Stimulated activated CD4-positive, alpha-beta T cell treated with anti-CD3 and anti-CD28 coated beads, Interleukin-1b, Interleukin-23, amount 100 ng/mL, for 1 hour (primary cell): ENCODE measurements around the gene GMPPA.

Experiments
- DNase-seq, 2 donors: peaks; one replicate each; pipeline ENCODE4 v3.0.0-alpha.2; 2020; ENCODE audit warnings: low read depth in 2 of 2

The GMPPA gene

DNA sequence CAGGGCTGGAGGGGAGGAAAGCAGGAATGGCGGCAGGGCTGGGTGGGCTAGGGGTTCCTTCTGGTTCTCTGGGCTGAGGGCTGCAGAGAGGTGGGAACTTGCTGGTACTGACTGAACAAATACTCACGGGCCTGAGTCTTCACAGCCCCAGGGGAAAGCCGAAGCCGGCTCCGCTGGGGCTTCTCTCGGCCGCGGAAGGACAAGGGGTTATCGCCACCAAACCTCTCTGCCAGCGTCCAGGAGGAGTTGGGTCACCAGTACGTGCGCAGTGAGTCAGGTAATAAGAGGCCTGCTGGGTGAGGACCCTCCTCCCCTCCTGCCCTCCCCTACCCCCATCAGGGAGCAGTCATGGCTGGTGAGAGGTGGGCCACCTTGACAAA is 13.5 kb upstream of the GMPPA start:
- DNase-seq = no peak

DNA sequence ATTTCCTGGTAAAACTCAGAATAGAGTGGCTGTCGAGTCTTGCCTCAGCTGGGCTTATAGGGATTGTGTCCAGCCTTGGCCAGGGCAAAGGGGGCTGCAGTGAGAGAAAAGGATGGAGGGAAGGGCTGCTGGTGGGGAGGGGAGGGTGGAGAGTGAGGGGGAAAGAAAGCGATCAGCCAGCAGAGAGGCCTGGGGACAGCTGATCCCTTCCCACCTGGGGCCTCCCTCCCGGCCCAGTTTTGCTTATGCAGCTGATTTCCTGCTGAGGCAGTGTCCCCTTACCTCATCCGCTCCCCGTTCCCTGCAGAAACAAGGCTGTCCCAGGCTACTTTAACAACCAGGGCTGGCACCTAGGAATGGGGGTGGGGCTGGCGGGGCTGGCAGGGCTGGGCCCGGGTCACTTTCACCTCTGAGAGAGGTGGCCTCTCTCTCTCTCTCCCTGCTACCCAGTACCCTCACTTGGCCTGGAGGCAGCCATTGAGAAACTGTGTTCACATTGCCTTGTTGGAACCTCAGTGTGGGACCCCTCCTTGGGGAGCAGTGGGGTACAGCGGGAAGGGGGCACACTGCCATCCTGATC is 12.2 kb upstream of the GMPPA start:
- no peak for DNase-seq

DNA sequence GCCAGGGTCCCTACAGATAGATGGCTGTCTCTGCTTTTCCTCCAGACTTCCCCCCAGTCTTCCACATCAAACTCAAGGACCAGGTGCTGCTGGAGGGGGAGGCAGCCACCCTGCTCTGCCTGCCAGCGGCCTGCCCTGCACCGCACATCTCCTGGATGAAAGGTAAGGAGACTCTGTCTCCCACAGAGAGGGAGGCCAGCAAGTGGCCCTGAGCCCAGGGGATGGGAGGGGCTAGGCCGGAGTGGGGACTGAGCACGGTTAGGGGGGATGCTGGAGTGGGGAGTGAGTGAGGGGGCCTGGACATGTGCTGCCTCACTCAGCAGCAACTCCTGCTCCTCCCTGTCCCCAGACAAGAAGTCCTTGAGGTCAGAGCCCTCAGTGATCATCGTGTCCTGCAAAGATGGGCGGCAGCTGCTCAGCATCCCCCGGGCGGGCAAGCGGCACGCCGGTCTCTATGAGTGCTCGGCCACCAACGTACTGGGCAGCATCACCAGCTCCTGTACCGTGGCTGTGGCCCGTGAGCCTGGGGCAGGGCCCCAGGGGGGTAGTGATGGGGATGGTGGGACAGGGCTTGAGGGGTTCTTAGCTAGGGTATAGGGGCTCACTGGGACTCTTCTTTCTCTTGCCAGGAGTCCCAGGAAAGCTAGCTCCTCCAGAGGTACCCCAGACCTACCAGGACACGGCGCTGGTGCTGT is 10.4 kb upstream of the GMPPA start:
- DNase-seq = no peak

DNA sequence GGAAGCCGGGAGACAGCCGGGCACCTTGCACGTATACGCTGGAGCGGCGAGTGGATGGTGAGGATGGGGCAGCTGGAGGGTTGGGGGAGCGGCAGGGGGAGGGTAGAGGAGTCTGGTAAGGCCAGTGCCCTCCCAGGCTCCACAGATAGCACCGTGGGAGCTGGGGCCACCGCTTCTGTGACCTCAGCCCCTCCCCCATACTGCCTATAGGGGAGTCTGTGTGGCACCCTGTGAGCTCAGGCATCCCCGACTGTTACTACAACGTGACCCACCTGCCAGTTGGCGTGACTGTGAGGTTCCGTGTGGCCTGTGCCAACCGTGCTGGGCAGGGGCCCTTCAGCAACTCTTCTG is 9.9 kb upstream of the GMPPA start:
- no peak for DNase-seq

DNA sequence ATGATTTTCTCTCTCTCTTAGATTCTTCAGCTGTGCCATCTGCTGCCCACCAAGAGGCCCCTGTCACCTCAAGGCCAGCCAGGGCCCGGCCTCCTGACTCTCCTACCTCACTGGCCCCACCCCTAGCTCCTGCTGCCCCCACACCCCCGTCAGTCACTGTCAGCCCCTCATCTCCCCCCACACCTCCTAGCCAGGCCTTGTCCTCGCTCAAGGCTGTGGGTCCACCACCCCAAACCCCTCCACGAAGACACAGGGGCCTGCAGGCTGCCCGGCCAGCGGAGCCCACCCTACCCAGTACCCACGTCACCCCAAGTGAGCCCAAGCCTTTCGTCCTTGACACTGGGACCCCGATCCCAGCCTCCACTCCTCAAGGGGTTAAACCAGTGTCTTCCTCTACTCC is 9.4 kb upstream of the GMPPA start:
- no peak for DNase-seq

DNA sequence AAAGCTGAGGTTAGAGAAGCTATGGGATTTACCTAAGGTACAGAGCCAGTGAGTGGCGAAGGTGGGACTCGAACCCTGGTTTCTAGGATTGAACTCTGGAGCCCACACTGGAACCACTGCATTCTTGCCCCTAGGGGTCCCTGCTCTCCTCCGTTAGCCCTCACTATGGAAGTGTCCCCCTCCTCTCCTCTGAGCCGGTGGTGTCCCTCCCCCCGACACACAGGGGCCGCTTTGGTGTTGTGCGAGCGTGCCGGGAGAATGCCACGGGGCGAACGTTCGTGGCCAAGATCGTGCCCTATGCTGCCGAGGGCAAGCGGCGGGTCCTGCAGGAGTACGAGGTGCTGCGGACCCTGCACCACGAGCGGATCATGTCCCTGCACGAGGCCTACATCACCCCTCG is 8.5 kb upstream of the GMPPA start:
- no peak for DNase-seq

DNA sequence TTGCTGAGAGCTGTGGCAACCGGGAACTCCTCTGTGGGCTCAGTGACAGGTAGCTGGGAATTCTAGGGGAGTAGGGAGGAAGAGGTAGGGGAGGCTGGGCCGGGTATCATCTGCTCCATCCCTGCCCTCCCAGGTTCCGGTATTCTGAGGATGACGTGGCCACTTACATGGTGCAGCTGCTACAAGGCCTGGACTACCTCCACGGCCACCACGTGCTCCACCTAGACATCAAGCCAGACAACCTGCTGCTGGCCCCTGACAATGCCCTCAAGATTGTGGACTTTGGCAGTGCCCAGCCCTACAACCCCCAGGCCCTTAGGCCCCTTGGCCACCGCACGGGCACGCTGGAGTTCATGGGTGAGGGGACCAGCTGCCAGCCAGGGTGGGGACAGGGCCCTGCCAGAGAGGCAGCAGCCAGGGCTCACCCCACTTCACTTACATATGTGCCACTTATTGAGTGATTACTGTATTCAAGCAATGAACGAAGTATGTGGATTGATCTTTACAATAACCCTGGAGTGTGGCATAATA is 8.0 kb upstream of the GMPPA start:
- no peak for DNase-seq

DNA sequence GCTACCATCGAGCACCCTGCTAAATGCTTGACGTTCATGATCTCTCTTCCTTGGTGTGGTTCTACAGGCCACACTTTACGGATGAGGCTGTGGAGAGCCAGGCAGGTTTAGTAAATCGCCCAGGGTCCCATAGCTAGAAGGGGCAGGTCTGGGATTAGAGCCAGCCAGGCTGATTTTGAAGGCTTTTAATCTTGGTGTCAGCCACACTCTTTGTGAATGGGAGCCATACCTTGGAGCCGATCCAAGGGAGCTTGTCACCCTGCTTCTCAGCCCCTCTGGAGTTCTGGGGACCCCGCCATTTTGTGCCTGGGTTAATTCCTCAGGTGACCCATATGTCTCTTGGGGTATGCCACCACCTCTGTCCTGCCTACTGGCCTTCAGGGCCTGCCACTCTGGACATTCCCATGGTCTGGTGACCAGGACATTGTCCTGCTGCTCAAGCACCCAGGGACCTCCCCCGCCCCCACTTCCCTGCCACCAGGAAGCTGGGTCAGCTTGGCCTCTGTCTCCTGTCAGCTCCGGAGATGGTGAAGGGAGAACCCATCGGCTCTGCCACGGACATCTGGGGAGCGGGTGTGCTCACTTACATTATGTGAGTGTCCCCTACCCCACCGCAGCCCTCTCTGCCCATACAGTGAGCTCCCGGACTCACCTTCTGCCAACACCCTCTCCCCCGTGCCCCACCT is 7.3 kb upstream of the GMPPA start:
- no peak for DNase-seq

DNA sequence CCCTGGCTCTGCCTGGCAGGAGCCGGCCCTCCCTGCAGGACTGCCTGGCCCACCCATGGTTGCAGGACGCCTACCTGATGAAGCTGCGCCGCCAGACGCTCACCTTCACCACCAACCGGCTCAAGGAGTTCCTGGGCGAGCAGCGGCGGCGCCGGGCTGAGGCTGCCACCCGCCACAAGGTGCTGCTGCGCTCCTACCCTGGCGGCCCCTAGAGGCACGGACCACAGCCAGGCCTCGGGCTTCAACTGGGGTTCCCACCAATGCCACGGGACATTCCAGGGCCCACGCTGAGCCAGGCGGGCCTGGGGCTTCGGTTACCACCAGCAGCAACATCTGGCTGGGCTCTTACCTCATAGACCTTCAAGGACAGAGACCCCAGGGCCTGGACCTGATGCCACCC is 6.1 kb upstream of the GMPPA start:
- DNase-seq = no peak

DNA sequence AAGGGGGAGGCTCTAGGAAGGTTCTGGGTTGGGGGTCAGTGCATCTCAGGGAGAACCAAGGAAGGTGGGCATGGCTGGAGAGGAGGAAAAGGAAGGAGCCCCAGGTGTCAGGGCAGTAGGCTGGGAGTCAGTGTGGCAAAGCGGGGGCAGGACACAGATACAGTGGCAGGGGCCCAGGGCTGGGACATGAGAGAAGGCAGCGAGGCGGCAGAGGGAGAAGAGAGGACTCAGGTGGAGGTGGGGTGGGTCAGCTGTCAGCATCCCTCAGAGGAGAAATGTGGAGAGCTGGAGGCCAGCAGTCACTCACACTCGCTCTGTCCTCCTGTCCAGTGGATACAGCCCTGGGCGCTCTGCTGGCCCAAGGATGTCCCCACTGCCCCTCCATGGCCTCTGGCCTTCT is 5.6 kb upstream of the GMPPA start:
- DNase-seq = no peak

DNA sequence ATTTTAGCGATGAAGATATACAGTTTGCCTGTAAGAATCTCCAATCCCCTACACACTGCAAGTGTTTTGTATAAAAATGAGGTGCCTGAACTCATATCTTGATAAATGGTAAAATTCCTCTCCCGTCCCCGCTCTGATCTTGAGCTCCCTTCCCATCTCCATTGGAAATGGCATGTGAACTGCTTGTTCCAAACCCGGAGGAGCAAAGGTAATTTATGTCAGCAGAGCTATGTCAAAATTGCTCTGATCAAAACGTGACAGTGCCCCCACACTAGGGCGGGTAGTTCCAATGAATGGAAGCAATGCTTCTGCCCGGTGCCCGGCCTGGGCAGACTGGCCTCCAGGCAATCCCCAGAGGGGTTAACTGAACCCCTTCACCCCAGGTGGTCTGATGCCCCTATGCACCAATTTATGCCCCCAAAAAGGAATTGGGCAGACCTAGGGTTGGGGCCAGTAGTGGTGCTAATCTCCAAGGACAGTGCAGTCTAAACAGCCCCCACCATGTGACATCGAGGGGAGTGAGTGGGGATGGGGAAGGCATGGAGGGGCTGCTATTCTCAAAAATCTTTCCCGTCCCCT is 3.6 kb upstream of the GMPPA start:
- no peak for DNase-seq

DNA sequence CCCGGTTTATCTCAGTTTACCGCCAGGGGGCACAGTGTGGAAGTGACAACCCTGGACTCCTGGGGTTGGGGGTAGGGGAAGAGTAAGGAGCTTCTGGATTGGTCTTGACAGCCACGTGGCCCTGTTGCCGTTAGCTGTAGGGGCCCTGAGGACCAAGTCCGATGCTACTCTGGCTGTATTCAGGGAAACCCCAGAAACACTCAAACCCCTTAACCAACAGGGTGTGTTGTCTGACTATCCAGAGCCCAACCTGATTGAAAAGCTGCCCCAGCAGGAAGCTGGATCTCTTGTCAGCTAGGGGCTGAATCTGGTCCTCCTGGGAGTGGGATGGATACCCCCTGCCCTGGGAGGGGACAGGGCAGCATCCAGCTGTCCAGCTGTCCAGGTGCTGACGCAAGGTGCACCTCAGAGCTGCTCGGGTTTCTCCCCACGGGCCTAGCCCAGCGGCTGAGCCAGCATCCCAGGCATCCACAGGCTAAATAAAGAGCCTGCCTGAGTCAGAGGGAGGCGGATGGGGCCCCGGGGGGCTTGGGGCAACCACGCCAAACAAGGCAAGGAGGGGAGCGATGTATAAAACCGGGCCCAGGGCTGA is 3.1 kb upstream of the GMPPA start:
- DNase-seq = peak in 1 of 2 donors; percentile 25

DNA sequence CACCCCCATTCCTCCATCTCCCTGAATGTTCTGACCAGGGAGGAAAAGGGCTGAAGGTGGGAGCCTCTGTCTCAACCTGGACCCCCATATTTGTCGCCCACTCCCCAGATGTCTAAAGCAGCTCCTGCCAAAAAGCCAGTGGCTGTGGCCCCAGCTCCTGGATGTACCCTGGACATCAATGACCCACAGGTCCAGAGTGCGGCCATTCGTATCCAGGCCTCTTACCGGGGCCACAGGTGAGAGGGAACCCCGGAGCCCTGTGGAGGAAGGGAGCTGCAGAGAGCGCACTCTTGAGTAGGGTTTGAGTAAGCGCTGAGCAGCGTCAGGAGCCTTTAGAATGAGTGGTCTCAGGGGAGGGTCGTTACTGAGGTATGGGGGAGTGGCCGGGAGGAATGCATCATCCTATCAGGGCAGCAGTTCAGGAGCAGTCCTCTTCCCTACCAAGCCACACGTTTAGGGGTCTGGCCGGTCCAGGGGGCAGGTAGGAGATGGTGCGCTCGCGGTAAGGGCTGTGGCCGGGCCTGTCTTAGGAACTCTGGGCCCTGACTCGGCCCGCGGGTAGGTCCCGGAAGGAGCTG is 2.4 kb upstream of the GMPPA start:
- no peak for DNase-seq

DNA sequence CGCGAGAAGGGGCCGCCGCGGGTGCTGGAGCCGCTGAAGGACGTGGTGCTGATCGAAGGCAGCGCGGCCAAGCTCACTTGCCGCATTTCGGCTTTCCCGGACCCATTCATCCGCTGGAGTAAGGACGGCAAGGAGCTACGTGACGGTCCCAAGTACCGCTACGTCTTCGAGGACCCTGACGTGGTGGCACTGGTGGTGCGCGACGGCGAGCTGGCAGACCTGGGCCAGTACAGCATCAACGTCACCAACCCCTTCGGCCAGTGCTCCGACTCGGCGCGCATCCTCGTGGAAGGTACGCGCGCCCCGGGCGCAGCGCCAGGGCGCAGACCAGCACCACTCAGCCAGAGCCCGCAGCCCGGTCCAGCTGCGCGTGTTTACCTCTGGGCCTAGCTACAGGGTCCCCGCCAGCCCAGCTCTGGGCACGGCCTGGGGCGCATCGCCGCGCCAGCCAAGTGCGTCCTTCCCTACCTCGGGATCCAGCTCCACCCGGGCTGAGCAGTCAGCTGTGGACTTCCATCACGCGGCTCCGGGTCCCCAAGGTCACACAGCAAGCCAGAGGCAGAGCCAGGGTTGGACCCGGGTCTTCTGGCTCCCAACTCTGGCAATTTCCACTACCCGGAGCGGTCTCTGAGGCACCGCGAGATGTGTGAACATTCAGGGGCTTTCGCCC is 1.7 kb upstream of the GMPPA start:
- DNase-seq = no peak

DNA sequence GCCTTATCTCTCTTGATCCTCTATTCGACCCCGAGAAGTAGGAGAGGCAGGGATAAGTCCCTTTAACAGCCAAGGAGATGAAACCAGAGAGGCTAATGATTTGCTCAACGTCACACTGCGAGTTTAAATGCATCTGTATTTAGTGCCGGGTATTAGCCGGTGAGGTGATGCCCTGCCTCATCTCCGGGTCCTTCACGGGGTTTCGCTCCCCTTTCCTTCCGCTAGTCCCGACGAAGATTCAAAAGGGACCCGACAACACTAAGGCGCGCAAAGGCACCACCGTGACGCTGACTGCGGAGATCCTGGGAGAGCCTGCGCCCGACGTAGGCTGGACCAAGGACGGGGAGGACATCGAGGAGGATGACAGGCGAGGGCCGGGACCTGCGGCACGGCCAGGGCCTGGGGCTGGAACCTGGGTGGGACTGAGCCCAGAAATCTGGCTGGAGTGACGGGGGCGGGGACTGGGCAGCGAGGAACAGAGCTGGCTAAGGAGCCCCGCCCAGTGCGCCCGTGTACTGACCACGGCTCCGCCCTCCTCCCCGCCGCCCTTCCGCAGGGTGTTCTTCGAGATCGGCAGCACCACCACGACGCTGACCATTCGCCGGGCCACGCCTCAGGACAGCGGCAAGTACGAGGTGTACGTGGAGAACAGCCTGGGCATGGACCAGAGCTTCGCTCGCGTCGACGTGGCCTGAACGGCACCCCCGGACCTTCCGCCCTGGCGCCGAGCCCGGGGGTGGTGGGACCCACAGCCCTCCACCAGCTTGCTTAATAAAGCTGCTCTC is 1.0 kb upstream of the GMPPA start:
- no peak for DNase-seq

DNA sequence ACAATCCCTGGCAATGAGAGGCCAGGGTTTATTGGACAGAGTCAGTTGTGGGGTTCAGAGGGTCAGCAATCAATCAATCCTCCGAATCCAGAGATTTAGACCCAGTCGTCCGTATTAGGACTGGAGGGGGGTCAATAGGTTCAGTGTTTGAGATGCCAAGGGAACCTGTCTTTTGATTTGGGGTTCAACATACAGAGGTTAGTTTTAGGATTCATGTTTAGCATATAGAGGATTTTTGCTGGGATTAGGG is 292 bp downstream of the GMPPA start:
- no peak for DNase-seq

DNA sequence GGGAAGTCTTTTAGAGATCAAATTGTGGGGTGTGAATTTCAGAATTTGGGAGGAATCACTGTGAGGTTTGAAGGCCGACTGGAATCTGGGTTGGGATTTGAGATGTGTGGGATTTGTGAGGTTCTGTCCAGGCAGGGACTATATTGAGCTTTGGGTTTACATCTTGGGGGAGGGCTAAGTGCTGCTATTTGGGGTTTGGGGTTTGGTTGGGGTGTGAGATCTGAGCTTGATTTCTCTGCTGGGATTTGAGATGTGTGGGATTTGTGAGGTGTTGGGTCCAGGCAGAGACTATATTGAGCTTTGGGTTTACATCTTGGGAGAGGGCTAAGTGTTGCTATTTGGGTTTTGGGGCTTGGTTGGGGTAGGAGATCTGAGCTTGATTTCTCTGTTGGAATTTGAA is 864 bp downstream of the GMPPA start:
- DNase-seq = no peak

DNA sequence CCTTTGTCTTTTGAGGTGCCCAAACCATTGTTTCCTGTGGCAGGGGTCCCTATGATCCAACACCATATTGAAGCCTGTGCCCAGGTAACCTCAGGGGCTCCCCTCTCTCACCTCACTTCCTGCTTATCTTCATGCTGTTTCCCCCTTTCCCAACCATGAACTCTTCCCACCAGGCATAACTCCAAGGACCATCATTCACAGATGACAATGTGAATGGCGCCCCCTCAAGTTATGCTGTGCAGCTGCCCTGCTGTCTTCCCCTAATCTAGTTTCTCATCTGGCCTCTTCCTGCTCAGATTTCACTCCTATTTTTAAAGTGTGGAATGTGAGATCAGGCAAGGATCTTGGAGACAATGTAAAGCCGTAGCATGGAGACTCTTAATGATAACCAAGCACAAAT is 1.4 kb downstream of the GMPPA start:
- DNase-seq = no peak

DNA sequence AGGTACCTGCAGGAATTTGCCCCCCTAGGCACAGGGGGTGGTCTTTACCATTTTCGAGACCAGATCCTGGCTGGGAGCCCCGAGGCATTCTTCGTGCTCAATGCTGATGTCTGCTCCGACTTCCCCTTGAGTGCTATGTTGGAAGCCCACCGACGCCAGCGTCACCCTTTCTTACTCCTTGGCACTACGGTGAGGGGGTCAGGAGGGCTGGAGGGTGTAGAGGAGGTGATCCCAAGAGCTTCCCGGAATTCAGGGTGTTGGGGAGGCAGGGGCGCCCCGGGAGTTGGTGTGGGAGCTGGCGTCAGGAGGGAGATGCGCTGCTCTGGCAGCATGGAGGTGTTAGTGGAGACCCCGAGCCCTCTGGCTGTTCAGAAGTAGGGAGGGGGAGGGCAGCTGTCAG is 3.2 kb downstream of the GMPPA start:
- DNase-seq = no peak

DNA sequence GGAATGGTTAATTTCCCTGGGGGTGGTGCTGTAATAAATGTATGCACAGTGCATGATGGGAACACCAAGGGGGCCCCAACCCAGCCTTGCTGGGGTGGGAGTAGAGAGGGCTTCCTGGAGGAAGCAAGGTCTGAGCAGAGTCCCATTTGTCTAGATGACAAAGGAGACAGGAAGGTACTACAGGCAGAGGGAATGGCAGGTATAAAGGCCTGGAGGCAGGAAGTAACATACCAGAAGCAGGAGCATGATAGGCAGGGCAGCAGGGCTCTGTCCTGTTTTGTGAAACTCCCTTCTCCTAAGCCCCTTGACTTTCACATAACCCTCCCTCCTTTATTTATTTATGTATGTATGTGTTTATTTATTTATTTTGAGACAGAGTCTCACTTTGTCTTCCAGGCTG is 3.9 kb downstream of the GMPPA start:
- no peak for DNase-seq

DNA sequence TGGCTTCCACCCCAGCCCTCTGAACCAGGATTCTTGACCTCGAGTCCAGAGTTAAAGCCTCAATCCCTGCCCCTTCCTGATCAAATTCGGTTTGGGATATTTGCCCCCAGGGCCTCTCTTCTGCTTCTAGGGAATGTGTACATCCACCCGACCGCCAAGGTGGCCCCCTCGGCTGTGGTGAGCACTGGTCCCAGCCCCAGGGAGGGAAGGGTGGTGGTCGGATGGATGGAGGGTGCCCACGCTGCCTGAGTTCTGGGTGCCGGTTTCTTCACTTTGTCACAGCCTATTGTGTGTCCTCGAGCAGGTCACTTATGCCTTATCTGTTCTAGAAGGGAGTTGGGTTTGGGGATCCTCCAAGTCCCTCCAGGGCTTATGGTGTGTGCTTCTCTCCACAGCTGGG is 6.9 kb downstream of the GMPPA start:
- no peak for DNase-seq
